ENCODE results near the gene TRMT10A.

GRCh38 chr4:99610605-99611175 lies 46.9 kb upstream of the TRMT10A start:
- no peak for TF ChIP-seq EZH2 (IDR thresholded peaks at IDR 0.05; ENCODE audit: insufficient read depth, poor library complexity, severe bottlenecking)
- TF ChIP-seq EZH2phosphoT487 (IDR thresholded peaks at IDR 0.05; ENCODE audit: insufficient read depth, low read depth) = no peak

Measured in GM23248 (cell line).